ENCODE data around the gene RNF41.

GRCh38 chr12:56153678-56154065 lies 68.0 kb downstream of the RNF41 start:
- TF ChIP-seq CTCF (IDR thresholded peaks at IDR 0.05) (no peak), ZNF121 (CRISPR knock-in tag; IDR thresholded peaks at IDR 0.05) (no peak), CREB1 (CRISPR knock-in tag; IDR thresholded peaks at IDR 0.05) (no peak), SP1 (CRISPR knock-in tag; conservative IDR thresholded peaks at IDR 0.05) (no peak), NR3C1 (CRISPR knock-in tag; conservative IDR thresholded peaks at IDR 0.05; ENCODE audit: low read depth) (no peak), TP53 (CRISPR knock-in tag; IDR thresholded peaks at IDR 0.05) (no peak), KAT7 (CRISPR knock-in tag; IDR thresholded peaks at IDR 0.05; ENCODE audit: borderline replicate concordance) (no peak)

All from WTC11 (cell line).